Caco-2 (cell line): ENCODE data around the gene MTFMT. TPM values are rescaled to one million over a fixed set of nuclear protein-coding genes. Genes with fewer than 3 reads are reported as not detected.

Experiments
- BruUV-seq: library from RNA; stranded (reverse); fragments of 400-500 nt; replicated peaks from 2 replicates; lab custom pipeline; 2021; lab: Mats Ljungman, UMichigan
- CTCF ChIA-PET: fragments of 300-600 bp; sonication (Branson Sonifier 250); formaldehyde crosslinking; loops from one replicate; lab custom pipeline; 2022; ENCODE audit warnings: antibody characterized with exemption; lab: Charles Lee
- POLR2A ChIA-PET: fragments of 300-600 bp; sonication (Branson Sonifier 250); formaldehyde crosslinking; loops from one replicate; lab custom pipeline; 2022; ENCODE audit warnings: antibody characterized with exemption; lab: Charles Lee
- DNase-seq, 2 experiments: peaks; one replicate each; pipeline versions ENCODE4 v3.0.0 to v3.0.0-alpha.2; 2020 to 2022
- H3K27me3 ChIP-seq: replicated peaks from 2 replicates; pipeline ENCODE4 v1.6.0; 2011; ENCODE audit warnings: low read length; ENCODE audit not compliant: control insufficient read depth, insufficient read depth
- H3K36me3 ChIP-seq: 2 replicates; pipeline ENCODE4 v1.5.1; 2011; ENCODE audit warnings: low read length; ENCODE audit not compliant: control insufficient read depth, insufficient read depth
- H3K4me1 ChIP-seq: fragments of 250-450 bp; sonication (Bioruptor Pico); 2 replicates; pipeline ENCODE4 v1.5.1; 2020; ENCODE audit warnings: mild to moderate bottlenecking
- H3K4me3 ChIP-seq: 2 replicates; pipeline ENCODE4 v1.5.1; 2011; ENCODE audit warnings: low read depth, mild to moderate bottlenecking, control low read depth, low read length
- H3K9me3 ChIP-seq: fragments of 250-450 bp; sonication (Bioruptor Pico); 2 replicates; pipeline ENCODE4 v1.5.1; 2020; ENCODE audit warnings: mild to moderate bottlenecking, moderate library complexity
- H3K27ac Mint-ChIP-seq: one replicate; pipeline ENCODE4 v1.8.0; 2022; ENCODE audit warnings: mixed read lengths; ENCODE audit not compliant: unreplicated experiment
- H3K27me3 Mint-ChIP-seq: one replicate; pipeline ENCODE4 v1.8.0; 2022; ENCODE audit warnings: mixed read lengths; ENCODE audit not compliant: insufficient read depth, unreplicated experiment
- H3K36me3 Mint-ChIP-seq: one replicate; pipeline ENCODE4 v1.8.0; 2022; ENCODE audit warnings: mild to moderate bottlenecking, mixed read lengths; ENCODE audit not compliant: insufficient read depth, unreplicated experiment
- H3K4me1 Mint-ChIP-seq: one replicate; pipeline ENCODE4 v1.8.0; 2022; ENCODE audit warnings: low read depth, mixed read lengths; ENCODE audit not compliant: unreplicated experiment
- H3K4me3 Mint-ChIP-seq: one replicate; pipeline ENCODE4 v1.8.0; 2022; ENCODE audit warnings: mild to moderate bottlenecking, moderate library complexity, mixed read lengths; ENCODE audit not compliant: unreplicated experiment
- H3K9me3 Mint-ChIP-seq: one replicate; pipeline ENCODE4 v1.8.0; 2022; ENCODE audit warnings: mixed read lengths; ENCODE audit not compliant: unreplicated experiment
- CTCF ChIP-seq, 2 experiments: fragments of 200-600 bp in 1 of 2; IDR thresholded peaks; 1 replicate in 1 of 2; 2 replicates in 1 of 2; pipeline versions ENCODE4 v1.5.1 to v1.8.0; 2011 to 2022; ENCODE audit warnings: antibody characterized with exemption in 1 of 2, control low read depth in 1 of 2, inconsistent platforms in 1 of 2, low read depth in 1 of 2, low read length in 1 of 2, mild to moderate bottlenecking in 1 of 2, moderate library complexity in 1 of 2; ENCODE audit not compliant: insufficient read depth in 1 of 2, severe bottlenecking in 1 of 2, unreplicated experiment in 1 of 2
- intact Hi-C: fragments of 100-400 bp; cut with micrococcal nuclease; formaldehyde crosslinking; loops from one replicate; pipeline ENCODE4 v1.10.0; 2022; ENCODE audit not compliant: unreplicated experiment
- total RNA-seq: library from RNA; stranded (reverse); gene quantifications from 2 replicates; pipeline ENCODE4 v1.2.3, GENCODE V29; 2022

MTFMT gene
- total RNA-seq, 1 experiment from 2014 or later: 24.7 TPM

DNA sequence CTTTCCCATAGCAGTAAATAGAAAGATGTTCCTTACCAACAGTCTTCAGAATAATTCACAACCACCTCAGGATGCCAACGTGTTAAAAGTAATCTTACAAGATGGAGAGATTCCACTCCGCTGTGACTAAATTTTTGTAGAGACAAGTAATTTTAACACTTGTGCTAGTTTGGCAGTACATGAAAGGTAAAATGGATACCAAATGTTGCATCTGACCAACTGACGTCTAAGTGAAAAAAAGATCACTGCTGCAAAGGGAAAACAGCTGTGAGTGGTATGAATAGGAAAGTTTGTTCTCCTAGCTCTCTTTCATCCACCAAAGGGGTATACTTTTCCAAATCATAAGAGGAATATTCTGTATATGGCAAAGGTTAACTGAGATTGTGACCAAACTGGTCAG, 42.3 kb downstream of the MTFMT start:
- intact Hi-C loops: no loop called here
- H3K36me3 Mint-ChIP-seq: peaks cover 18% of the 10 kb centered on the region
- Histone ChIP-seq H3K4me3 (no peak overlapping the region), H3K27me3 (no peaks in the 10 kb centered on the region), H3K36me3 (peaks cover under 1% of the 10 kb centered on the region; the same call in 1 of the 2 replicates), H3K9me3 (no peaks in the 10 kb centered on the region), H3K4me1 (peaks cover 22% of the 10 kb centered on the region)
- H3K4me1 Mint-ChIP-seq: peaks cover 7% of the 10 kb centered on the region
- H3K27me3 Mint-ChIP-seq: no peaks in the 10 kb centered on the region
- no peak overlapping the region for H3K27ac Mint-ChIP-seq
- DNase-seq: no peak
- no TSS peak for BruUV-seq
- POLR2A ChIA-PET: no interaction called here
- CTCF ChIA-PET: no interaction called here
- H3K4me3 Mint-ChIP-seq: no peak overlapping the region
- no peak for TF ChIP-seq CTCF (IDR thresholded peaks at IDR 0.05; ENCODE audit: insufficient read depth in 1 of 2, low read depth in 1 of 2, low read length in 1 of 2, severe bottlenecking in 1 of 2, unreplicated experiment in 1 of 2)
- no peaks in the 10 kb centered on the region for H3K9me3 Mint-ChIP-seq

GRCh38 chr15:64985366-64986033, 43.9 kb downstream of the MTFMT start:
- Mint-ChIP-seq H3K27ac (no peak overlapping the region), H3K4me1 (peaks cover 2% of the 10 kb centered on the region), H3K36me3 (peaks cover 26% of the 10 kb centered on the region), H3K4me3 (no peak overlapping the region), H3K9me3 (no peaks in the 10 kb centered on the region), H3K27me3 (no peaks in the 10 kb centered on the region)
- Histone ChIP-seq H3K36me3 (peaks cover 2% of the 10 kb centered on the region; the same call in 1 of the 2 replicates), H3K4me1 (peaks cover 18% of the 10 kb centered on the region), H3K27me3 (no peaks in the 10 kb centered on the region), H3K4me3 (no peak overlapping the region), H3K9me3 (no peaks in the 10 kb centered on the region)
- POLR2A ChIA-PET: no interaction called here
- CTCF ChIA-PET: no interaction called here
- BruUV-seq: no TSS peak
- TF ChIP-seq CTCF (IDR thresholded peaks at IDR 0.05; ENCODE audit: insufficient read depth in 1 of 2, low read depth in 1 of 2, low read length in 1 of 2, severe bottlenecking in 1 of 2, unreplicated experiment in 1 of 2): no peak
- intact Hi-C loops: no loop called here
- no peak for DNase-seq

DNA sequence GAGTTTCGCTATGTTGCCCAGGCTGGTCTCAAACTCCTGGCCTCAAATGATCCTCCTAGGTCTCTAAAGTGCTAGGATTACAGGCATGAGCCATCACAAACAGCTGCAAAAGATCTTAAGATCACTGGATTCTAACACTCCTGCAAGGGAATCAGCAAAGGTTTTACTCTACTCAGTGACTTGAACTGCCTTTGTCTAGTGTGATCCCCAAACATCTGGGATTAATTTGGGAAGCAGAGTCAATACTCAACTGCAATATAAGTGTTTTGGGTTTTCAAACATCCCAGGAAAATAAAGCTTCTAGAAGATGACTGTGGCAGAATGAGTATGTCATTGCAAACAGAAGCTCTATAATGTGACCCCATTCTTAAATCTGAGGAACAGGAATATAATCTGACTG, 47.0 kb downstream of the MTFMT start:
- no peaks in the 10 kb centered on the region for H3K9me3 Mint-ChIP-seq
- no peaks in the 10 kb centered on the region for H3K27me3 Mint-ChIP-seq
- intact Hi-C loops: no loop called here
- H3K9me3 ChIP-seq: no peaks in the 10 kb centered on the region
- ChIA-PET CTCF (no interaction called here), POLR2A (interaction anchor here (1.2 kb wide), 1 partner anchor 89 kb away, joined by 6 read pairs; no protein-coding TSS in a partner anchor)
- no peaks in the 10 kb centered on the region for H3K27me3 ChIP-seq
- no peak overlapping the region for H3K27ac Mint-ChIP-seq
- H3K4me1 ChIP-seq: peaks cover 7% of the 10 kb centered on the region; the same call in 1 of the 2 replicates
- H3K4me3 Mint-ChIP-seq: no peak overlapping the region
- no TSS peak for BruUV-seq
- no peak for DNase-seq
- TF ChIP-seq CTCF (IDR thresholded peaks at IDR 0.05; ENCODE audit: insufficient read depth in 1 of 2, low read depth in 1 of 2, low read length in 1 of 2, severe bottlenecking in 1 of 2, unreplicated experiment in 1 of 2): no peak
- peaks cover 38% of the 10 kb centered on the region for H3K36me3 Mint-ChIP-seq
- no peak overlapping the region for H3K4me3 ChIP-seq
- H3K36me3 ChIP-seq: peaks cover 2% of the 10 kb centered on the region; the same call in 1 of the 2 replicates
- H3K4me1 Mint-ChIP-seq: no peaks in the 10 kb centered on the region
